CD4-positive, alpha-beta T cell treated with Interleukin-2 at 100 ng/mL for 4 hours (primary cell): ENCODE results near the gene UGT1A1.

Experiments used
- DNase-seq: peaks from one replicate; pipeline ENCODE4 v3.0.0-alpha.2; 2020; ENCODE audit warnings: low spot score

The UGT1A1 gene

GRCh38 chr2:233817361-233817911 lies 57.4 kb downstream of the UGT1A1 start:
- DNase-seq, result no peak

- DNase-seq, result no peak
Observed at GRCh38 chr2:233817995-233818638, 58.0 kb downstream of the UGT1A1 start.

GRCh38 chr2:233818639-233819621 lies 58.9 kb downstream of the UGT1A1 start:
- DNase-seq, result no peak

GRCh38 chr2:233819884-233820773 lies 60.1 kb downstream of the UGT1A1 start:
- DNase-seq, result no peak

GRCh38 chr2:233820774-233821105 lies 60.7 kb downstream of the UGT1A1 start:
- no peak for DNase-seq

GRCh38 chr2:233821196-233821595 lies 61.1 kb downstream of the UGT1A1 start:
- no peak for DNase-seq

GRCh38 chr2:233821709-233822100 lies 61.6 kb downstream of the UGT1A1 start:
- no peak for DNase-seq

- no peak for DNase-seq
Observed at GRCh38 chr2:233822101-233822771, 62.2 kb downstream of the UGT1A1 start.
